Neural cell (in vitro differentiated cells): Measurements from ENCODE around the gene MIEN1.

Experiments
- EZH2 ChIP-seq: fragments of 200-600, 300-800 bp; shearing (Covaris generic), sonication (generic); IDR thresholded peaks from 2 replicates; pipeline ENCODE4 v1.6.1; 2014; ENCODE audit warnings: antibody characterized with exemption, low read length, borderline replicate concordance, mild to moderate bottlenecking; ENCODE audit not compliant: insufficient read depth, poor library complexity, severe bottlenecking
- POLR2AphosphoS5 ChIP-seq: IDR thresholded peaks from 2 replicates; pipeline ENCODE4 v1.6.1; 2012
- TF ChIP-seq, protein P1 (sequence below): fragments of 450-650 bp; IDR thresholded peaks from 2 replicates; pipeline ENCODE4 v1.5.1; 2014; ENCODE audit warnings: antibody characterized with exemption, mild to moderate bottlenecking, moderate library complexity; ENCODE audit not compliant: poor library complexity, severe bottlenecking
- TF ChIP-seq, protein P2 (sequence below): IDR thresholded peaks from 2 replicates; pipeline ENCODE4 v1.6.1; 2012; ENCODE audit warnings: borderline replicate concordance

GRCh38 chr17:39737206-39737759, 7.0 kb upstream of the MIEN1 start:
- TF ChIP-seq EZH2 (no peak), POLR2AphosphoS5 (no peak)
- TF ChIP-seq, protein P1, sequence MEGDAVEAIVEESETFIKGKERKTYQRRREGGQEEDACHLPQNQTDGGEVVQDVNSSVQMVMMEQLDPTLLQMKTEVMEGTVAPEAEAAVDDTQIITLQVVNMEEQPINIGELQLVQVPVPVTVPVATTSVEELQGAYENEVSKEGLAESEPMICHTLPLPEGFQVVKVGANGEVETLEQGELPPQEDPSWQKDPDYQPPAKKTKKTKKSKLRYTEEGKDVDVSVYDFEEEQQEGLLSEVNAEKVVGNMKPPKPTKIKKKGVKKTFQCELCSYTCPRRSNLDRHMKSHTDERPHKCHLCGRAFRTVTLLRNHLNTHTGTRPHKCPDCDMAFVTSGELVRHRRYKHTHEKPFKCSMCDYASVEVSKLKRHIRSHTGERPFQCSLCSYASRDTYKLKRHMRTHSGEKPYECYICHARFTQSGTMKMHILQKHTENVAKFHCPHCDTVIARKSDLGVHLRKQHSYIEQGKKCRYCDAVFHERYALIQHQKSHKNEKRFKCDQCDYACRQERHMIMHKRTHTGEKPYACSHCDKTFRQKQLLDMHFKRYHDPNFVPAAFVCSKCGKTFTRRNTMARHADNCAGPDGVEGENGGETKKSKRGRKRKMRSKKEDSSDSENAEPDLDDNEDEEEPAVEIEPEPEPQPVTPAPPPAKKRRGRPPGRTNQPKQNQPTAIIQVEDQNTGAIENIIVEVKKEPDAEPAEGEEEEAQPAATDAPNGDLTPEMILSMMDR, result no peak
- TF ChIP-seq, protein P2, sequence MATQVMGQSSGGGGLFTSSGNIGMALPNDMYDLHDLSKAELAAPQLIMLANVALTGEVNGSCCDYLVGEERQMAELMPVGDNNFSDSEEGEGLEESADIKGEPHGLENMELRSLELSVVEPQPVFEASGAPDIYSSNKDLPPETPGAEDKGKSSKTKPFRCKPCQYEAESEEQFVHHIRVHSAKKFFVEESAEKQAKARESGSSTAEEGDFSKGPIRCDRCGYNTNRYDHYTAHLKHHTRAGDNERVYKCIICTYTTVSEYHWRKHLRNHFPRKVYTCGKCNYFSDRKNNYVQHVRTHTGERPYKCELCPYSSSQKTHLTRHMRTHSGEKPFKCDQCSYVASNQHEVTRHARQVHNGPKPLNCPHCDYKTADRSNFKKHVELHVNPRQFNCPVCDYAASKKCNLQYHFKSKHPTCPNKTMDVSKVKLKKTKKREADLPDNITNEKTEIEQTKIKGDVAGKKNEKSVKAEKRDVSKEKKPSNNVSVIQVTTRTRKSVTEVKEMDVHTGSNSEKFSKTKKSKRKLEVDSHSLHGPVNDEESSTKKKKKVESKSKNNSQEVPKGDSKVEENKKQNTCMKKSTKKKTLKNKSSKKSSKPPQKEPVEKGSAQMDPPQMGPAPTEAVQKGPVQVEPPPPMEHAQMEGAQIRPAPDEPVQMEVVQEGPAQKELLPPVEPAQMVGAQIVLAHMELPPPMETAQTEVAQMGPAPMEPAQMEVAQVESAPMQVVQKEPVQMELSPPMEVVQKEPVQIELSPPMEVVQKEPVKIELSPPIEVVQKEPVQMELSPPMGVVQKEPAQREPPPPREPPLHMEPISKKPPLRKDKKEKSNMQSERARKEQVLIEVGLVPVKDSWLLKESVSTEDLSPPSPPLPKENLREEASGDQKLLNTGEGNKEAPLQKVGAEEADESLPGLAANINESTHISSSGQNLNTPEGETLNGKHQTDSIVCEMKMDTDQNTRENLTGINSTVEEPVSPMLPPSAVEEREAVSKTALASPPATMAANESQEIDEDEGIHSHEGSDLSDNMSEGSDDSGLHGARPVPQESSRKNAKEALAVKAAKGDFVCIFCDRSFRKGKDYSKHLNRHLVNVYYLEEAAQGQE, result no peak
